ENCODE data around the gene CHURC1. TPM values are rescaled to one million over a fixed set of nuclear protein-coding genes. Genes with fewer than 3 reads are reported as not detected.

Gene CHURC1
- total and polyA plus RNA-seq, 2 of the 13 experiments (the other 11 are each of a cell fraction or from before 2014, with no cell fraction given): 41.1 to 74.4 TPM

- TF ChIP-seq ZNF362 (CRISPR knock-in tag; IDR thresholded peaks at IDR 0.05; ENCODE audit: borderline replicate concordance) (0 out of 2 replicates have a peak, but pooled peaks have one; percentile 23), ZNF430 (CRISPR knock-in tag; IDR thresholded peaks at IDR 0.05) (no peak), U2AF1 (optimal IDR thresholded peaks at IDR 0.05; ENCODE audit: low read depth, low read length) (no peak), HMG20A (CRISPR knock-in tag; IDR thresholded peaks at IDR 0.05; ENCODE audit: borderline replicate concordance) (no peak), ZMYM2 (CRISPR knock-in tag; IDR thresholded peaks at IDR 0.05) (no peak), XRCC5 (optimal IDR thresholded peaks at IDR 0.05; ENCODE audit: low read length) (peak; percentile 18), ZMAT3 (CRISPR knock-in tag; conservative IDR thresholded peaks at IDR 0.05) (no peak), CTCF (CRISPR knock-in tag; IDR thresholded peaks at IDR 0.05) (0 out of 2 replicates have a peak, but pooled peaks have one; percentile 4), ZEB1 (IDR thresholded peaks at IDR 0.05; ENCODE audit: insufficient replicate concordance, low read depth) (no peak), GATAD1 (CRISPR knock-in tag; IDR thresholded peaks at IDR 0.05) (peak; percentile 86), RXRB (CRISPR knock-in tag; IDR thresholded peaks at IDR 0.05; ENCODE audit: borderline replicate concordance) (0 out of 2 replicates have a peak, but pooled peaks have one; percentile 20), HCFC1 (IDR thresholded peaks at IDR 0.05; ENCODE audit: low read depth, low read length) (no peak), ZFP36L1 (CRISPR knock-in tag; IDR thresholded peaks at IDR 0.05) (no peak)
- TF ChIP-seq, protein P1, sequence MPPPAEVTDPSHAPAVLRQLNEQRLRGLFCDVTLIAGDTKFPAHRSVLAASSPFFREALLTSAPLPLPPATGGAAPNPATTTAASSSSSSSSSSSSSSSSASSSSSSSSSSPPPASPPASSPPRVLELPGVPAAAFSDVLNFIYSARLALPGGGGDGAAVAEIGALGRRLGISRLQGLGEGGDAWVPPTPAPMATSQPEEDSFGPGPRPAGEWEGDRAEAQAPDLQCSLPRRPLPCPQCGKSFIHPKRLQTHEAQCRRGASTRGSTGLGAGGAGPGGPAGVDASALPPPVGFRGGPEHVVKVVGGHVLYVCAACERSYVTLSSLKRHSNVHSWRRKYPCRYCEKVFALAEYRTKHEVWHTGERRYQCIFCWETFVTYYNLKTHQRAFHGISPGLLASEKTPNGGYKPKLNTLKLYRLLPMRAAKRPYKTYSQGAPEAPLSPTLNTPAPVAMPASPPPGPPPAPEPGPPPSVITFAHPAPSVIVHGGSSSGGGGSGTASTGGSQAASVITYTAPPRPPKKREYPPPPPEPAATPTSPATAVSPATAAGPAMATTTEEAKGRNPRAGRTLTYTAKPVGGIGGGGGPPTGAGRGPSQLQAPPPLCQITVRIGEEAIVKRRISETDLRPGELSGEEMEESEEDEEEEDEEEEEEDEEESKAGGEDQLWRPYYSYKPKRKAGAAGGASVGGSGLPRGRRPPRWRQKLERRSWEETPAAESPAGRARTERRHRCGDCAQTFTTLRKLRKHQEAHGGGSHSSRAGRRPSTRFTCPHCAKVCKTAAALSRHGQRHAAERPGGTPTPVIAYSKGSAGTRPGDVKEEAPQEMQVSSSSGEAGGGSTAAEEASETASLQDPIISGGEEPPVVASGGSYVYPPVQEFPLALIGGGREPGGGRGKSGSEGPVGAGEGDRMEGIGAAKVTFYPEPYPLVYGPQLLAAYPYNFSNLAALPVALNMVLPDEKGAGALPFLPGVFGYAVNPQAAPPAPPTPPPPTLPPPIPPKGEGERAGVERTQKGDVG (CRISPR knock-in tag; IDR thresholded peaks at IDR 0.05; ENCODE audit: borderline replicate concordance): peak; percentile 45; the same call in 1 of the 2 replicates
- TF ChIP-seq, protein P2, sequence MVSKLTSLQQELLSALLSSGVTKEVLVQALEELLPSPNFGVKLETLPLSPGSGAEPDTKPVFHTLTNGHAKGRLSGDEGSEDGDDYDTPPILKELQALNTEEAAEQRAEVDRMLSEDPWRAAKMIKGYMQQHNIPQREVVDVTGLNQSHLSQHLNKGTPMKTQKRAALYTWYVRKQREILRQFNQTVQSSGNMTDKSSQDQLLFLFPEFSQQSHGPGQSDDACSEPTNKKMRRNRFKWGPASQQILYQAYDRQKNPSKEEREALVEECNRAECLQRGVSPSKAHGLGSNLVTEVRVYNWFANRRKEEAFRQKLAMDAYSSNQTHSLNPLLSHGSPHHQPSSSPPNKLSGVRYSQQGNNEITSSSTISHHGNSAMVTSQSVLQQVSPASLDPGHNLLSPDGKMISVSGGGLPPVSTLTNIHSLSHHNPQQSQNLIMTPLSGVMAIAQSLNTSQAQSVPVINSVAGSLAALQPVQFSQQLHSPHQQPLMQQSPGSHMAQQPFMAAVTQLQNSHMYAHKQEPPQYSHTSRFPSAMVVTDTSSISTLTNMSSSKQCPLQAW (CRISPR knock-in tag; IDR thresholded peaks at IDR 0.05): peak; percentile 47; the same call in 1 of the 2 replicates
- TF ChIP-seq, protein P3, sequence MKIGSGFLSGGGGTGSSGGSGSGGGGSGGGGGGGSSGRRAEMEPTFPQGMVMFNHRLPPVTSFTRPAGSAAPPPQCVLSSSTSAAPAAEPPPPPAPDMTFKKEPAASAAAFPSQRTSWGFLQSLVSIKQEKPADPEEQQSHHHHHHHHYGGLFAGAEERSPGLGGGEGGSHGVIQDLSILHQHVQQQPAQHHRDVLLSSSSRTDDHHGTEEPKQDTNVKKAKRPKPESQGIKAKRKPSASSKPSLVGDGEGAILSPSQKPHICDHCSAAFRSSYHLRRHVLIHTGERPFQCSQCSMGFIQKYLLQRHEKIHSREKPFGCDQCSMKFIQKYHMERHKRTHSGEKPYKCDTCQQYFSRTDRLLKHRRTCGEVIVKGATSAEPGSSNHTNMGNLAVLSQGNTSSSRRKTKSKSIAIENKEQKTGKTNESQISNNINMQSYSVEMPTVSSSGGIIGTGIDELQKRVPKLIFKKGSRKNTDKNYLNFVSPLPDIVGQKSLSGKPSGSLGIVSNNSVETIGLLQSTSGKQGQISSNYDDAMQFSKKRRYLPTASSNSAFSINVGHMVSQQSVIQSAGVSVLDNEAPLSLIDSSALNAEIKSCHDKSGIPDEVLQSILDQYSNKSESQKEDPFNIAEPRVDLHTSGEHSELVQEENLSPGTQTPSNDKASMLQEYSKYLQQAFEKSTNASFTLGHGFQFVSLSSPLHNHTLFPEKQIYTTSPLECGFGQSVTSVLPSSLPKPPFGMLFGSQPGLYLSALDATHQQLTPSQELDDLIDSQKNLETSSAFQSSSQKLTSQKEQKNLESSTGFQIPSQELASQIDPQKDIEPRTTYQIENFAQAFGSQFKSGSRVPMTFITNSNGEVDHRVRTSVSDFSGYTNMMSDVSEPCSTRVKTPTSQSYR (CRISPR knock-in tag; IDR thresholded peaks at IDR 0.05; ENCODE audit: borderline replicate concordance): no peak
Measured at GRCh38 chr14:64914237-64915028, at the start of gene CHURC1 (continued).
